Psoas muscle (tissue), 8 donors: ENCODE measurements around the gene ATP8B4. TPM values are rescaled to one million over a fixed set of nuclear protein-coding genes. Genes with fewer than 3 reads are reported as not detected.

Experiments
- ATAC-seq, 4 donors: fragments of 200-7000 bp; cut with Tn5 transposase; one replicate each; pipeline ENCODE4 v1.9.1; 2020; ENCODE audit warnings: moderate library complexity in 3 of 4, mild to moderate bottlenecking in 2 of 4
- DNase-seq, 2 donors: peaks; one replicate each; pipeline ENCODE4 v3.0.0-alpha.2; 2020
- H3K27ac ChIP-seq: fragments of 200-600 bp; one replicate; pipeline ENCODE4 v1.8.0; 2022
- H3K27me3 ChIP-seq, 3 donors: fragments of 200-600 bp in 1 of 3; one replicate each; pipeline versions ENCODE4 v1.6.1 to v1.8.0; 2013 to 2022; ENCODE audit warnings: low read length in 2 of 3, mild to moderate bottlenecking in 2 of 3, moderate library complexity in 1 of 3; ENCODE audit not compliant: insufficient read depth in 3 of 3
- H3K36me3 ChIP-seq, 2 donors: fragments of 200-600 bp in 1 of 2; one replicate each; pipeline versions ENCODE4 v1.6.1 to v1.8.0; 2013 to 2022; ENCODE audit warnings: low read depth in 1 of 2, mild to moderate bottlenecking in 1 of 2, moderate library complexity in 1 of 2; ENCODE audit not compliant: insufficient read depth in 1 of 2
- H3K4me1 ChIP-seq: fragments of 200-600 bp; one replicate; pipeline ENCODE4 v1.8.0; 2022
- H3K4me3 ChIP-seq: fragments of 200-600 bp; one replicate; pipeline ENCODE4 v1.8.0; 2022; ENCODE audit warnings: mild to moderate bottlenecking
- H3K9me3 ChIP-seq: fragments of 200-600 bp; one replicate; pipeline ENCODE4 v1.8.0; 2022
- WGBS, 3 donors: extraction: QIAGEN DNeasy Blood & Tissue Kit; methylation state at CpG; one replicate each; pipeline versions ENCODE4 v1.1.6 to v1.1.7; 2013; 5-methylcytosine and 5-hydroxymethylcytosine counted together
- intact Hi-C, 2 donors: fragments of 100-400 bp; cut with DNase I; formaldehyde crosslinking; loops; one replicate each; pipeline versions ENCODE4 v1.11.0 to v1.14.2; 2022
- polyA plus RNA-seq, 3 donors: library from polyadenylated mRNA; stranded (reverse); fragments of 200-250 nt; gene quantifications; one replicate each; pipeline ENCODE4 v1.2.3, GENCODE V29; 2013
- total RNA-seq, 4 donors: library from RNA; stranded (reverse); fragmentation: NEBNext Ultra II Directional in 2 of 4; extraction: Animal tissue kit (Norgen Biotek cat#: 25700) in 2 of 4; gene quantifications; one replicate each; pipeline versions ENCODE4 v1.2.1 to v1.2.4, GENCODE V29; 2021 to 2023
- TF ChIP-seq, protein P1 (sequence below): fragments of 200-600 bp; IDR thresholded peaks from one replicate; pipeline ENCODE4 v1.8.0; 2022; ENCODE audit warnings: antibody characterized with exemption
- donor health status: healthy with polysubstance abuse.
- donor health status: DM: no; HTN: no; CAD: no; lungs with moderate emphysema.
- donor health status: Bipolar disorder and iron deficiency.
- donor health status: healthy.
- donor health status: DM: yes; HTN: yes; CAD: no.
- donor health status: DM: no; HTN: no; CAD: no.
- donor health status: DM: no; HTN: no; CAD: no.
- donor health status: DM: yes; HTN: yes; CAD: no.

Gene ATP8B4
- total and polyA plus RNA-seq, 7 donors, result 0.25 to 2.2 (median 1.0) TPM

DNA sequence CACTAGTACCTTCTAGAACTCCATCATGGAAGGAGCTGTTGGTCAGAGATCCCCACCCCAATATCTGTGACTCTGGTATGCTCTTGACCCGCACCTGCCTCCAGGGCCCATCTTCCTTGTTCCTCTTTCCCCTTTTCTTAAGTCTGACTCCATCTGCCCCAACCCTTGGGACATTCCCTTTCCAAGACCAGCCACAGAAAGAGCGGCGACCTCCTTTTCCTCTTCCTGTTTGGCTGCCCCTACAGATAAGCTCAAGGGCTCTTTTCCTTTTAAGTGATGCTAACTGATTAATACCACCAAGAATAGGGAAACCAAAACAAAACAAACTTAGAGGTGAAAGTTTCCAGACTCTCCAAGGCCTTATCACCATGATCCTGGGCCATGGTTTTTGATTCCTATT, 21.9 kb upstream of the ATP8B4 start:
- Histone ChIP-seq H3K27ac (no peak overlapping the region), H3K4me3 (no peak overlapping the region), H3K4me1 (no peaks in the 10 kb centered on the region), H3K9me3 (no peaks in the 10 kb centered on the region), H3K27me3 (no peaks in the 10 kb centered on the region), H3K36me3 (no peaks in the 10 kb centered on the region)
- intact Hi-C loops, result loop anchor here (5.0 to 10.0 kb wide), 4 partner anchors 716 to 1279 kb away; partner anchors contain the start of gene FGF7 (in 1 of the 2)
- TF ChIP-seq, protein P1, sequence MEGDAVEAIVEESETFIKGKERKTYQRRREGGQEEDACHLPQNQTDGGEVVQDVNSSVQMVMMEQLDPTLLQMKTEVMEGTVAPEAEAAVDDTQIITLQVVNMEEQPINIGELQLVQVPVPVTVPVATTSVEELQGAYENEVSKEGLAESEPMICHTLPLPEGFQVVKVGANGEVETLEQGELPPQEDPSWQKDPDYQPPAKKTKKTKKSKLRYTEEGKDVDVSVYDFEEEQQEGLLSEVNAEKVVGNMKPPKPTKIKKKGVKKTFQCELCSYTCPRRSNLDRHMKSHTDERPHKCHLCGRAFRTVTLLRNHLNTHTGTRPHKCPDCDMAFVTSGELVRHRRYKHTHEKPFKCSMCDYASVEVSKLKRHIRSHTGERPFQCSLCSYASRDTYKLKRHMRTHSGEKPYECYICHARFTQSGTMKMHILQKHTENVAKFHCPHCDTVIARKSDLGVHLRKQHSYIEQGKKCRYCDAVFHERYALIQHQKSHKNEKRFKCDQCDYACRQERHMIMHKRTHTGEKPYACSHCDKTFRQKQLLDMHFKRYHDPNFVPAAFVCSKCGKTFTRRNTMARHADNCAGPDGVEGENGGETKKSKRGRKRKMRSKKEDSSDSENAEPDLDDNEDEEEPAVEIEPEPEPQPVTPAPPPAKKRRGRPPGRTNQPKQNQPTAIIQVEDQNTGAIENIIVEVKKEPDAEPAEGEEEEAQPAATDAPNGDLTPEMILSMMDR, result no peak
- ATAC-seq, result no peak
- no peak for DNase-seq
- 68 to 74% (median 72%) methylated on average over 3 of the region's 3 CpGs for WGBS, 3 donors

DNA sequence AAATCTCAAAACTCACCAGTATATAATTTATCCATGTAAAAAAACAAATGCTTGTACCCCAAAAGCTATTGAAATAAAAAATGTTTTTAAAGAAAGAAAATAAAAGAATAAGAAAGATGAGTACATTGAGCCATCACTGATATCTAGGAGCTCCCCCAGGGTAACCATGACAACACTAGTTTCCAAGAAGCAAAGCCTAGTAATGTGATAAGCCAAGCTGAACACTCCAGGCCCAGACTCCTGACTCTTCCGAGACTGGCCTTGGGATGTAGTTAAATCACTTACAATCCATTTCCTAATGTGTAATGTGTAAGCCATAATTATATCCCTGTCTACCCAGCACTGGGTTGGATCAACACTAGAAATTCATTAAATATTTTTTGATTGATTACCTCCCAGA, 21.1 kb upstream of the ATP8B4 start:
- H3K36me3 ChIP-seq, result no peaks in the 10 kb centered on the region
- DNase-seq (no peak), ATAC-seq (no peak)
- H3K27me3 ChIP-seq, result no peaks in the 10 kb centered on the region
- intact Hi-C loops, result loop anchor here (5.0 to 10.0 kb wide), 4 partner anchors 715 to 1278 kb away; partner anchors contain the start of gene FGF7 (in 1 of the 2)
- H3K4me1 ChIP-seq, result no peaks in the 10 kb centered on the region
- H3K4me3 ChIP-seq, result no peak overlapping the region
- no peak overlapping the region for H3K27ac ChIP-seq
- 0 to 9% (median 0%) methylated on average over 1 of the region's 1 CpG for WGBS, 3 donors
- H3K9me3 ChIP-seq, result no peaks in the 10 kb centered on the region
- TF ChIP-seq, protein P1, result no peak

DNA sequence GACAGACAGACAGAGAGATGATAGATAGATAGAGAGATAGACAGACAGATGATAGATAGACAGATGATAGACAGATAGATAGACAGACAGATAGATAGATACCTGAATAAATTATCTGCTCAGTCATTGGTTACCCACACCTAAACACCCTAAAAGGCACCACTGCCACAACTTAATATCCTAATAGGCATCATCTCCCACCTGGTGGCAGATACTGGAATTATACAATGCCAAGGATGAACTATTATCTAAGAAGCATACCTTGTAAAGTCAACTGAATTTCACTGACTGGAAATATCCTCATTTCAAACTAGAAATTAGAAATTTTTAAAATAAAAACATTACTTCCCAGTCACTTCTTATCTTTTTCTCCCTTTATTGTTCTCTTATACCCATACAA, 19.4 kb upstream of the ATP8B4 start:
- Histone ChIP-seq H3K9me3 (no peaks in the 10 kb centered on the region), H3K27me3 (no peaks in the 10 kb centered on the region), H3K4me3 (no peak overlapping the region), H3K4me1 (no peaks in the 10 kb centered on the region), H3K27ac (no peak overlapping the region), H3K36me3 (no peaks in the 10 kb centered on the region)
- ATAC-seq (no peak), DNase-seq (no peak)
- intact Hi-C loops, result no loop called here
- TF ChIP-seq, protein P1, result no peak

DNA sequence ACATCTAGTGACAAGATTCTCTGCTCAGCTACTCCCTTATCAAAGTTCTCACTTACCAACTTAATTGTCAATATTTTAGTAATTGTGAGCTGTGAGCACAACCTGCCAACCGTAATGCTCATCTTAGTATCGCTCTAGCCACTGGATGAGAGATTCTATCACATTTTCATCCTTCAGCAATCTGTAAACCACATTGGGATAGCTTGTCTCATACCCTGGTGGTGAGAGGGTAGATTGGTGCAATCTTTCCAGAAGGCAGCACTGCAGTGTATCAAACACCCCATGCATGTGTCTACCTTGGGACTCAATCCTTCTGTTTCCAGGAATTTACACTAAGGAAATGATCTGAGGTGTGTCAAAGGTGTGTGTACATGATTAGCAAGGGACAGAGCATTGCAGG, 18.9 kb upstream of the ATP8B4 start:
- no peak overlapping the region for H3K27ac ChIP-seq
- ATAC-seq (no peak), DNase-seq (no peak)
- H3K4me1 ChIP-seq, result no peaks in the 10 kb centered on the region
- WGBS, 3 donors, result 90 to 98% (median 94%) methylated on average over 2 of the region's 2 CpGs
- TF ChIP-seq, protein P1, result no peak
- no peaks in the 10 kb centered on the region for H3K36me3 ChIP-seq
- no peak overlapping the region for H3K4me3 ChIP-seq
- intact Hi-C loops, result no loop called here
- no peaks in the 10 kb centered on the region for H3K9me3 ChIP-seq
- H3K27me3 ChIP-seq, result no peaks in the 10 kb centered on the region

DNA sequence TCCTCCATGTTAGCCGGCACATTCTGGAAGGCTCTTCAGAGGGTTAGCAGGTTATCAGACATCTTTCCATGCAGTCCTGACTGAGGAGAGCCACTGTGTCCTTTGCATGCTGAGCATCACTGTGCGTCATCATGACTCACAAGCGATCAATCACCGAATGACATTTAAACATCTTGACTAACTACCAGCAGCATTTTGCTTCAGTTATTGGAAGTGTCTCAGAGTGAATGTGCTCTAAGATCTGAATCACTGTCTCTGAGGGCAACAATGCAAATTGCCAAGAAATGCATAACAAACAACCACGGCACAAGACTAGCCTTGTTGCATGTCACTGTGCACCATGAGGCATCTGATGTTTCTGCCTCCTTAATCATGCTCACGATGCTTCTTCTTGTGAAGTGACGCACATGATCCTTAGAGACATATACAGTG, 18.3 kb upstream of the ATP8B4 start:
- Histone ChIP-seq H3K27ac (no peak overlapping the region), H3K36me3 (no peaks in the 10 kb centered on the region), H3K4me1 (no peaks in the 10 kb centered on the region), H3K27me3 (no peaks in the 10 kb centered on the region), H3K4me3 (no peak overlapping the region), H3K9me3 (no peaks in the 10 kb centered on the region)
- intact Hi-C loops, result no loop called here
- DNase-seq (no peak), ATAC-seq (no peak)
- TF ChIP-seq, protein P1, result no peak
- WGBS, 3 donors, result 82 to 84% (median 84%) methylated on average over 7 of the region's 7 CpGs
